ENCODE data around the gene RGS10. TPM values are rescaled to one million over a fixed set of nuclear protein-coding genes. Genes with fewer than 3 reads are reported as not detected.
A peak's percentile ranks its signal among the peaks of the same experiment; 100 is the strongest.

Gene RGS10
- total and polyA plus RNA-seq, 2 experiments from 2014 or later: 26.9 to 40.3 TPM

- Histone ChIP-seq H2AFZ (no peak overlapping the region), H3K9me3 (ENCODE audit: low read depth) (no peaks in the 10 kb centered on the region), H3K9ac (no peak overlapping the region), H3K27me3 (replicated peaks; ENCODE audit: insufficient read depth) (no peaks in the 10 kb centered on the region), H3K4me3 (no peak overlapping the region), H3F3A (ENCODE audit: insufficient read depth) (peaks cover 12% of the 10 kb centered on the region), H3K27ac (no peak overlapping the region), H3K36me3 (ENCODE audit: low read depth) (no peaks in the 10 kb centered on the region; the same call in 1 of the 2 replicates), H3K4me2 (ENCODE audit: unreplicated experiment) (no peak overlapping the region), H3K9me2 (ENCODE audit: insufficient read depth) (no peaks in the 10 kb centered on the region), H3K79me2 (ENCODE audit: insufficient read depth) (no peaks in the 10 kb centered on the region), H3K4me1 (ENCODE audit: insufficient read depth) (peaks cover 19% of the 10 kb centered on the region), H4K20me1 (ENCODE audit: insufficient read depth) (no peaks in the 10 kb centered on the region)
- no peak for DNase-seq
- in situ Hi-C loops (cut with MboI): no loop called here
- TF ChIP-seq EZH2phosphoT487 (IDR thresholded peaks at IDR 0.05; ENCODE audit: insufficient read depth, low read depth) (no peak), EZH2 (IDR thresholded peaks at IDR 0.05; ENCODE audit: insufficient read depth, poor library complexity, severe bottlenecking) (no peak)
- 97 to 100% methylated on average over 10 of the region's 10 CpGs for WGBS, 2 experiments (ENCODE audit: low coverage in 1 of 2, low lambda C conversion rate in 2 of 2, missing lambda C conversion rate in 2 of 2)
These were observed 23.6 kb downstream of the RGS10 start for GRCh38 chr10:119518936-119519335.

DNA sequence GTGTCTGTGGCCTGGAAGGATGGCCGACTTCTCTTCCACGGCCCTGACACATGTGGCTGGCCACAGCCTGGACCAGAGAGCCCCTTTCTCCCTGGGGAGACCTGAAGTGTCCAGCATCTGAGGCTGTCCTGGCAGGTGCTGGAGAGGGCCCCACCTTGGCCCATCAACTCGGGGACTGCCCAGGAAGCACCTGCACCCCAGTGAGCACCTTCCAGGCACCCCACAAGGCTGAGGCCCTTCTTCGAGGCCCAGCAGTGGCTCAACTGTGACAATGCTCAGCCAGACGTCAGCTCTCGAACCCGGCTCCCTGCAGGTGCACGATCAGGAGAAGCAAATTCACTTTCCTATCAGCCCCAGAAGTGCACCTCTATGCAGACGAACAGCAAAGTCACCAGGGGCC is 24.3 kb downstream of the RGS10 start:
- H3K27me3 ChIP-seq (replicated peaks; ENCODE audit: insufficient read depth): no peaks in the 10 kb centered on the region
- no peaks in the 10 kb centered on the region for H3K9me3 ChIP-seq (ENCODE audit: low read depth)
- H3K36me3 ChIP-seq (ENCODE audit: low read depth): no peaks in the 10 kb centered on the region; the same call in 1 of the 2 replicates
- no peaks in the 10 kb centered on the region for H4K20me1 ChIP-seq (ENCODE audit: insufficient read depth)
- in situ Hi-C loops (cut with MboI): no loop called here
- H2AFZ ChIP-seq: no peak overlapping the region
- H3K4me2 ChIP-seq (ENCODE audit: unreplicated experiment): no peak overlapping the region
- no peaks in the 10 kb centered on the region for H3K79me2 ChIP-seq (ENCODE audit: insufficient read depth)
- no peak overlapping the region for H3K27ac ChIP-seq
- H3K9me2 ChIP-seq (ENCODE audit: insufficient read depth): no peaks in the 10 kb centered on the region
- H3K9ac ChIP-seq: no peak overlapping the region
- H3K4me1 ChIP-seq (ENCODE audit: insufficient read depth): peaks cover 19% of the 10 kb centered on the region
- WGBS, 2 experiments (ENCODE audit: low coverage in 1 of 2, low lambda C conversion rate in 2 of 2, missing lambda C conversion rate in 2 of 2): 85 to 95% methylated on average over 9 of the region's 9 CpGs
- no peak overlapping the region for H3K4me3 ChIP-seq
- H3F3A ChIP-seq (ENCODE audit: insufficient read depth): peaks cover 12% of the 10 kb centered on the region
- no peak for DNase-seq
- TF ChIP-seq EZH2 (IDR thresholded peaks at IDR 0.05; ENCODE audit: insufficient read depth, poor library complexity, severe bottlenecking): no peak
- TF ChIP-seq EZH2phosphoT487 (IDR thresholded peaks at IDR 0.05; ENCODE audit: insufficient read depth, low read depth): no peak

GRCh38 chr10:119517235-119518141 is 25.0 kb downstream of the RGS10 start:
- Histone ChIP-seq H3F3A (ENCODE audit: insufficient read depth) (peaks cover 12% of the 10 kb centered on the region), H3K27me3 (replicated peaks; ENCODE audit: insufficient read depth) (no peaks in the 10 kb centered on the region), H2AFZ (peak overlapping the region; percentile 45; the same call in 1 of the 2 replicates), H3K9me2 (ENCODE audit: insufficient read depth) (no peaks in the 10 kb centered on the region), H3K4me1 (ENCODE audit: insufficient read depth) (peaks cover 19% of the 10 kb centered on the region), H4K20me1 (ENCODE audit: insufficient read depth) (no peaks in the 10 kb centered on the region), H3K27ac (no peak overlapping the region), H3K9ac (no peak overlapping the region), H3K4me2 (ENCODE audit: unreplicated experiment) (no peak overlapping the region), H3K79me2 (ENCODE audit: insufficient read depth) (no peaks in the 10 kb centered on the region), H3K4me3 (no peak overlapping the region), H3K9me3 (ENCODE audit: low read depth) (no peaks in the 10 kb centered on the region), H3K36me3 (ENCODE audit: low read depth) (no peaks in the 10 kb centered on the region; the same call in 1 of the 2 replicates)
- TF ChIP-seq EZH2phosphoT487 (IDR thresholded peaks at IDR 0.05; ENCODE audit: insufficient read depth, low read depth) (no peak), EZH2 (IDR thresholded peaks at IDR 0.05; ENCODE audit: insufficient read depth, poor library complexity, severe bottlenecking) (no peak)
- in situ Hi-C loops (cut with MboI): no loop called here
- WGBS, 2 experiments (ENCODE audit: low coverage in 1 of 2, low lambda C conversion rate in 2 of 2, missing lambda C conversion rate in 2 of 2): 78 to 80% methylated on average over 21 of the region's 21 CpGs
- DNase-seq: peak; percentile 31

DNA sequence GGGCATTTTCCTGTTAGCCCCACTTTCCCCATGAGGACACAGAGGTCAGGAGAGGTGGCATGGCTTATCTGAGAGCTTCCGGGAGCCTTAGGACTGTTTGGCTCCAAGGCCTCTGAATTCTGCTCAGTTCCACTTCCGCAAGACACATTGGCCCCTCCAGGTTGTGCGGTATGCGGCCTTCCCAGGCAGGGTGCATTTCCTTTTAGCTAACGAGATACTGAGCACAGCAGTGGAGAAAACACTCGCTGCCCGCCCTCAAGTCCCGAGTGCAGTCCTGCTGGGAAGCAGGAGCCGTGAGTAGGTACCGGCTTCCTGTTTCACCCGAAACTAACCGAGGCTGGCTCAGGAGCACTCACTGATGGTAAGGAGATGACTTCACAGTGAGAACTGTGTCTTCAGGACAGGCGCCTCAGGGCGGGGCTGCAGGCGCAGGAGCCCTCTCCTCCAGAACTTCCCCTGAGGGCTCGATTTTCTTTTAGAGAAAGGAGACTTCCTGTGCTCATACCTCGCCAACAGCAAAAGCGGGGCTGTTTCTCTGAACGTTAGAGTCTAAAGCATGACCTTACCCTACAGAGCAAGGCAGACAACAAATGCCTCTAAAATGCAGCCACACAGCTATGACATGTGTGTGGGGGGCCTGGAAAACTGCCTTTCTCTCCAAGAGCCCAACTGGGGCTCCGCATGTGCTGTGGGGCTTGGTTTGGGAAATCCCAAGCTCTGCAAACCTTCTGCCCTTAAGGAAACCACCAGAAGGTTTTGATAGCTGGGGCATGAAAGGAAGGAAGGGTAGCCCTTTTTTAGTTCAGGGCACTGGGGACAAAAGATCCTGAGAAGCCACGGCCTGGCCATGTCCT is 25.9 kb downstream of the RGS10 start:
- Histone ChIP-seq H3K9me3 (ENCODE audit: low read depth) (no peaks in the 10 kb centered on the region), H3K27ac (no peak overlapping the region), H3F3A (ENCODE audit: insufficient read depth) (peaks cover 4% of the 10 kb centered on the region; the same call in 1 of the 2 replicates), H3K4me1 (ENCODE audit: insufficient read depth) (peaks cover 12% of the 10 kb centered on the region), H2AFZ (no peak overlapping the region), H3K4me3 (no peak overlapping the region), H3K9ac (no peak overlapping the region), H3K27me3 (replicated peaks; ENCODE audit: insufficient read depth) (no peaks in the 10 kb centered on the region), H3K36me3 (ENCODE audit: low read depth) (no peaks in the 10 kb centered on the region; the same call in 1 of the 2 replicates), H3K4me2 (ENCODE audit: unreplicated experiment) (no peak overlapping the region), H4K20me1 (ENCODE audit: insufficient read depth) (no peaks in the 10 kb centered on the region), H3K79me2 (ENCODE audit: insufficient read depth) (no peaks in the 10 kb centered on the region), H3K9me2 (ENCODE audit: insufficient read depth) (no peaks in the 10 kb centered on the region)
- no peak for TF ChIP-seq EZH2 (IDR thresholded peaks at IDR 0.05; ENCODE audit: insufficient read depth, poor library complexity, severe bottlenecking)
- TF ChIP-seq EZH2phosphoT487 (IDR thresholded peaks at IDR 0.05; ENCODE audit: insufficient read depth, low read depth): no peak
- no peak for DNase-seq
- in situ Hi-C loops (cut with MboI): no loop called here
- WGBS, 2 experiments (ENCODE audit: low coverage in 1 of 2, low lambda C conversion rate in 2 of 2, missing lambda C conversion rate in 2 of 2): 88 to 93% methylated on average over 21 of the region's 21 CpGs

All from GM23248 (cell line).